ENCODE data around the gene NOD2.

The NOD2 gene

GRCh38 chr16:50718061-50718760 is 24.8 kb downstream of the NOD2 start:
- peak; percentile 62 for DNase-seq

DNA sequence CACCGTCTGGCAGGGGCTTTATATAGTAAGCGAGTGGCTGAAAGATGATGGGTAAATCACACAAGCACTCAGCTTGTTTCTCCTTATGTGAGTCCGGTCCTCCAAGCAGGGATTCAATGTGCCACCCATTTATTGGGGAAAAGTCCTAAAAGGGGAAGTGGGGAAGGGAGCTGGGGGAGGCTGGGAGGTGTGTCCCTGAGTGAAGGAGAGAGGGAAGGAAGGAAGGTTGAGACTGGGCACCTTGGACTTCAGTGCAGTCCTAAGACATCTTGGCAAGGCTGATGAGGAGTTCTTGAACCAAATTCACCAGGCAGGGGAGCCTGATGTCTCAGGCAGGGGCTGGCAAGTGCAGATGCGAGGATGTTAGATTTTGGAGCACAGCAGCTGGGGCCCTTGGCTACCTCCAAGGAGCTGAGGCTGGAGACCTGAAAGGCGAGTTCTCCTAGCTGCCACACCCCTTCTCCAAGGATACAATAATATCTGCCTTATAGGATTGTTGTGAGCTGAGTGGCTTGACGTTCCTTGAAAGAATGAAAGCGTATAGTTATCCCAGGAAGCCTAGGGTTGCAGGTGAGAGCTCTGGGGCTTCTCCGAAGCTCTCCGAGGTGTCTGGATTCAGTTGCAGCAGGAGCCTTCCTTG is 25.5 kb downstream of the NOD2 start:
- DNase-seq: no peak

GRCh38 chr16:50719401-50720337 is 26.3 kb downstream of the NOD2 start:
- DNase-seq: no peak

DNA sequence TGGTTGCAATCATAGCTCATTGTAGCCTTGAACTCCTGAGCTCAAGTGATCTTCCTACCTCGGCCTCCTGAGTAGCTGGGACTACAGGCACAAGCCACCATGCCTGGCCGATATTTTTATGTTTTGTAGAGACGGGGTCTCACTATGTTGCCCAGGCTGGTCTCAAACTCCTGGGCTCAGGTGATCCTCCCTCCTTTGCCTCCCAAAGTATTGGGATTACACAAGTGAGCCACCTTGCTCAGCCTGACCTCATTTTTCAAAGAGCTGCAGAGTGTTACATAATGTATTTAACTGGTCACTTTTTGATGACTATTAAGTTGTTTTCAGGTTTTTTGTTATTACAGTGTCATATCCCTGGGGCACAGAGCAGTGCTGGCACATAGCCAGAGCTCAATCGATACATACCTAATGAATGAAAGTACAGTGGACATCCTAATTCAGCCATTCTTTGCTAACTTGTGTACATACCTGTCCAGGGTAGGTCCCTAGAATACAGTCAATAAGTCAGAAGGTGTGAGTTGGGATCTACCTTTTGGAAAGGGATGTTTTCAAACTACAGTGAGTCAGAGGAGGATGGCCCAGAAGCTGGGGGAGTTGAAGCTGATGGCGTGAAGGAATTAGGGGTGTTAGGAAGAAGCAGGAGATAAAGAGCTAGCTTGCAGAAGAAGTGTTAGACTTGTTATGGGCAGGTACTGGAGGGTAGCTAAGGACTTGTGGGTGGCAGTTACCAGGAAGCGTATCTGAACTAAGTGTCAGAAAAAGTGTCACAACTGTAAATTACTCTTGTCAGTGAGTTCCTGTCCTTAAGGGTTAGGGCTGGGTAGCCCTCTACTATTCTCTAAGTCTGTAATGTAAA is 28.4 kb downstream of the NOD2 start:
- no peak for DNase-seq

DNA sequence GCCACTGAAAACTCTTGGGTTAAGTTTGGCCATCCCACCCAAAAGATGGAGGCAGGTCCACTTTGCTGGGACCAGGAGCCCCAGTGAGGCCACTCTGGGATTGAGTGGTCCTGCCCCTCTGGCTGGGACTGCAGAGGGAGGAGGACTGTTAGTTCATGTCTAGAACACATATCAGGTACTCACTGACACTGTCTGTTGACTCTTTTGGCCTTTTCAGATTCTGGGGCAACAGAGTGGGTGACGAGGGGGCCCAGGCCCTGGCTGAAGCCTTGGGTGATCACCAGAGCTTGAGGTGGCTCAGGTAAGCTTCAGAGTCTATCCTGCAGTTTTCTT is 29.0 kb downstream of the NOD2 start:
- DNase-seq: no peak

GRCh38 chr16:50722960-50723359 is 29.6 kb downstream of the NOD2 start:
- DNase-seq: no peak

DNA sequence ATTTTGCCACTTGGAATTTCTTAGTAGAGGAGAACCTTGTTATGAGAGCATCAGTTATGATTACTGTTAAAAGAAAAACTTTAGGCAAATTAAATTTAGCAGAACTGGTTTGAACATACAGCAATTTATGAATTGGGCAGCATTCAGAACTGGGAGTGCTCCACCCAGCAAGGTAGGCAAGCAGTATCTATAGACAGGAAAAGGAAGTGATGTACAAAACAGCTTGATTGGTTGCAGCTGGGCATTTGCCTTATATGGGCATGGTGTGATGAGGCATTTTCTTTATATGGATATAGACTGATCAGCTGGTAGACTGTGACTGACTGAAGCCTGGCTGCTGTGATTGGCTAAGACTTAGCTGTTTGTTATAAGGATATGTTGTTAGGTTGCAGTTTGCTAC is 30.9 kb downstream of the NOD2 start:
- DNase-seq: no peak

- DNase-seq: no peak
These were observed 38.0 kb downstream of the NOD2 start for GRCh38 chr16:50731130-50731988.

- DNase-seq: no peak
These were observed 38.8 kb downstream of the NOD2 start for GRCh38 chr16:50731989-50732832.

DNA sequence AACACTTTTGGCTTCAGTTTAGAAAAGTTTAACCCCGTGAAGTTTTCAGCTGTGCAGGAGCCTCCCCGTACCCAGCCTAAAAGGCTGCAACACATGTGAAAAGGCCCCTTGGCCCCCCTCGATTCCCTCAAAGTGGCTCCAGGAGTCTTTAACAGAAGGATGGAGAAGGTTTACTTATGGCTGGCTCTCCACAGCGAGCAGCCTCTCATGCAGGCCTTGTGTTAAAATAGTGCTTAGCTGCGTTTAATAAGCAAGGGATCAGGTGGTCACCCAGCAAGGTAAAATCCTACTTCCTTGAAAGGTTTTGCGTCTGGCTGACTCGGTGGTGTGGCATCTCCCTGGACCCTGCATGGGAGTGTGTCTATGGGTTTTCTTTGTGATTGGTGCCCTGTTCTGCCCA is 40.1 kb downstream of the NOD2 start:
- no peak for DNase-seq

- no peak for DNase-seq
These were observed 42.3 kb downstream of the NOD2 start for GRCh38 chr16:50735629-50736122.

DNA sequence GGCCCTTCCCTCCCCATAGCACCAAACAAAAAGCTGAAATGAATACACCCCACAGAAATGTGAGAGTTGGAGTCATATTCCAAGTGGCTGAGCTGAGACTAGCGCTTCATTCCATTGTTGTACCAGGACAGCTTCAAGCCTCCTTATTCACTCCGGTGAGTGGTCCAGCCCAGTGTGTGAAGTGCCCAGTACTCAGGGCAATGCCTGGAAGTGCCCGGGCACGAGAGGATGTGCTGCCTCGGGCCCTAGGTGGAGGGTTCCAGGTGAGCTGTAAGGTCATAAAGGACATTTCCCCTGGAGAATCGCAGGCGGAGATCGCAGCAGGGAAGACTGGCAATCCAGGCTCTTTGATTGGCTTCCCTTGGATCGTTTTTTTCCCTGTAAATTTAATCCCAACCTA is 43.0 kb downstream of the NOD2 start:
- DNase-seq: no peak

DNA sequence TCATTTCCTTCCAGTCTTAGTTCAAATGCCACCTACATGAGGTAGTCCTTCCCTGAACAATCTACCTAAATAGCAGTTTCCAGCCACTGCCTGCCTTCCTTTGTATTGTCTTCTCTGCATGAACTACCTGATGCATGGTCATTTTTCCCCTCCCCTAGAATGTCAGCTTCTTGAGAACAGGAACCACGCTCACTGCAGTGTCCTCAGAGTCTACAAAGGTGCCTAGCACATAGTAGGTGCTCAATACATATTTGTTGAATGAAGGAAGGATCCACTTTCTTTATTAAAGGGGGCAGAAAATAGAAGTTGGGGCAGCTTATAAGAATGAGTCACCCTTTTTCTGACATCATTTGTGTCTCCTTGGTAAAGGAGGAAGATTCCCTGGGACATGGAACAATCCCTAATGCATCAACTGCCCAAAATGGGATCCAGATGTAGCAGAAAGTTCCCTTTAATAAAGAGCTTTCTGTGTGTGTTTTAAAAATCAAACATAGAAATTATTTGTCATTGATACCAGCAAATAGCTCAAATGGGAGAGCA is 44.1 kb downstream of the NOD2 start:
- no peak for DNase-seq

DNA sequence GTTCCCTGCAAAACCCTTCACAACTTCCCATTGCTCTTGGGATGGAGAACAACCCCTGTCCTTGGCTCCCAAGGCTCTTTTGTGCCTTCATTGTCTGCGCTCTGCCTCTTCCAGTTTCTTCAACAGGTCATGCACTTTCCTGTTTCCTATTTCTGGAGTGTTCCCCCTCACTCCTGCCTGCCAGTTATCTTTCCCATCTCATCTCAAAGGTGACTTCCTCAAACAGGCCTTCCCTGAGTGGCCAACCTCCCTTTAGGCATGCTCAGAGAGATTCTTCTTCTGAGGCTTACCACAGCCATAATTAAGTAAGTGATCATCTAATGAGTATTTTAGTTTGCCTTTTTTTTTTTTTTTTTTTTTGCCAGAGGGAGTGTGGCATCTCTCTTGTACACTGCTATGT is 45.6 kb downstream of the NOD2 start:
- DNase-seq: no peak

DNA sequence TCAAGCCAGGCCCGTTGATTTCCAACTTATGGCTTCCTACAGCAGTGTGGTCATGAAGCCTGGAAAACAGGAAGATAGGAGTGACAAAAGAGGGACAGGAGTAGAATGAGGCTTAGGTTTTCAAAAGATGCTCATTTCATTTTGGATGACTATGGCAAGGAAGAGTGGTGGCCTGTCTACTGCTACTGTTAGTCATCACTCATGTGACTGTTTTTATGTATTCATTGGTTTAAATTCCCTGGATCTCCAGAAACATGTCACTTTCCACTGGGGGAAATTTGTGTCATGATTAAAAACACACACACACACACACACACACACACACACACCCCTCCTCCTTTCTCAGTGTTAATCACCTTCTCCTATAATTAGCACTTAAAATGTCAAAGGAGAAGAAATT is 47.3 kb downstream of the NOD2 start:
- DNase-seq: no peak

GRCh38 chr16:50741225-50741780 is 47.9 kb downstream of the NOD2 start:
- no peak for DNase-seq

GRCh38 chr16:50741781-50742575 is 48.6 kb downstream of the NOD2 start, which contains the start of gene CYLD:
CYLD (plus strand) TSS chr16:50742086; CDS start chr16:50749699, 7,613 bp downstream.
- peak; percentile 100 for DNase-seq

- peak; percentile 71 for DNase-seq
These were observed 49.3 kb downstream of the NOD2 start for GRCh38 chr16:50742576-50743200.

All from EL (cell line).